ENCODE results near the gene RAPGEF1. TPM values are rescaled to one million over a fixed set of nuclear protein-coding genes. Genes with fewer than 3 reads are reported as not detected.
A peak's percentile ranks its signal among the peaks of the same experiment; 100 is the strongest.

RAPGEF1 gene
- total and polyA plus RNA-seq, 7 donors = 14.4 to 58.2 (median 45.3) TPM

DNA sequence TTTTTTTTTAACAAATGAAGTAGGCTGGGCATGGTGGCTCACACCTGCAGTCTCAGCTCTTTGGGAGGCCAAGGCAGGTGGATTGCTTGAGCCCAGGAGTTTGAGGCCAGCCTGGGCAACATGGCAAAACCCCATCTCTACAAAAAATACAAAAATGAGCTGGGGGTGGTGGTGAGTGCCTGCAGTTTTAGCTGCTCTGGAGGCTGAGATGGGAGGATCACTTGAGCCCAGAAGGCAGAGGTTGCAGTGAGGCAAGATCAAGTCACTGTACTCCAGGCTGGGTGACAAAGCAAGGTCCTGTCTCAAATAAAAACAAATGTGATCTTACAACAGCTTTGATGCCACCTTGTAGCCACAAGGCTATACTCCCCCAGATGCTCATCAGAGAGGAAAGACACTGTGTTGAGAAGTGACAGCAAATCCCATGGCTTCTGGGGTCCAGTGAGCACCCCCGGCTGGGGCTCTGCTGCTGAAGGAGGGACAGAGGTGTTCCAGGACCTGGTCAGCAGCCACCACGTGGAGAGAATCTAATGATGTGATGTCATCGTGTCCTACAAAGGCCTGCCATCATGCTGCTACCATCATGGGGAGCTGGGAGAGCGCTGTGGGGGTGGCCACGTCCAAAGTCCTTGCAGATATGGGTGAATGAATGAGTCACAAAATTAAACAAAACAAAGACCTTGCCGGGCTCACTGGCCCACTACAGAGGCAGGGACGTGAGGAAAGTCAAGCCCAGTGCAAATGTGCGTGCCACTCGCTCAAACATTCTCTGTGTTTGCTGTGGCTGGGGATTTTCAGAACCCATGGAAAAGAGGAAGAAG lies 133.9 kb downstream of the RAPGEF1 start:
- Histone ChIP-seq H3K27me3 (no peaks in the 10 kb centered on the region), H3K9me3 (no peaks in the 10 kb centered on the region), H3K36me3 (peaks cover 0 to 38% (median 16%) of the 10 kb centered on the region in 4 donors), H3K4me1 (peaks cover 0 to 49% (median 43%) of the 10 kb centered on the region in 4 donors), H3K4me3 (no peak overlapping the region), H3K27ac (peak overlapping the region in 2 of 4 donors; percentile 84 to 93)
- TF ChIP-seq, protein P1, sequence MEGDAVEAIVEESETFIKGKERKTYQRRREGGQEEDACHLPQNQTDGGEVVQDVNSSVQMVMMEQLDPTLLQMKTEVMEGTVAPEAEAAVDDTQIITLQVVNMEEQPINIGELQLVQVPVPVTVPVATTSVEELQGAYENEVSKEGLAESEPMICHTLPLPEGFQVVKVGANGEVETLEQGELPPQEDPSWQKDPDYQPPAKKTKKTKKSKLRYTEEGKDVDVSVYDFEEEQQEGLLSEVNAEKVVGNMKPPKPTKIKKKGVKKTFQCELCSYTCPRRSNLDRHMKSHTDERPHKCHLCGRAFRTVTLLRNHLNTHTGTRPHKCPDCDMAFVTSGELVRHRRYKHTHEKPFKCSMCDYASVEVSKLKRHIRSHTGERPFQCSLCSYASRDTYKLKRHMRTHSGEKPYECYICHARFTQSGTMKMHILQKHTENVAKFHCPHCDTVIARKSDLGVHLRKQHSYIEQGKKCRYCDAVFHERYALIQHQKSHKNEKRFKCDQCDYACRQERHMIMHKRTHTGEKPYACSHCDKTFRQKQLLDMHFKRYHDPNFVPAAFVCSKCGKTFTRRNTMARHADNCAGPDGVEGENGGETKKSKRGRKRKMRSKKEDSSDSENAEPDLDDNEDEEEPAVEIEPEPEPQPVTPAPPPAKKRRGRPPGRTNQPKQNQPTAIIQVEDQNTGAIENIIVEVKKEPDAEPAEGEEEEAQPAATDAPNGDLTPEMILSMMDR (IDR thresholded peaks at IDR 0.05) = no peak
- TF ChIP-seq POLR2A (IDR thresholded peaks at IDR 0.05) (no peak), POLR2AphosphoS5 (IDR thresholded peaks at IDR 0.05) (no peak), EP300 (IDR thresholded peaks at IDR 0.05) (no peak)
- no peak for DNase-seq
- WGBS, 2 donors = 63 to 84% methylated on average over 9 of the region's 9 CpGs
- intact Hi-C loops (cut with DNase I) = loop anchor here (10.0 kb wide), 1 partner anchor 639 kb away; no protein-coding TSS in a partner anchor

DNA sequence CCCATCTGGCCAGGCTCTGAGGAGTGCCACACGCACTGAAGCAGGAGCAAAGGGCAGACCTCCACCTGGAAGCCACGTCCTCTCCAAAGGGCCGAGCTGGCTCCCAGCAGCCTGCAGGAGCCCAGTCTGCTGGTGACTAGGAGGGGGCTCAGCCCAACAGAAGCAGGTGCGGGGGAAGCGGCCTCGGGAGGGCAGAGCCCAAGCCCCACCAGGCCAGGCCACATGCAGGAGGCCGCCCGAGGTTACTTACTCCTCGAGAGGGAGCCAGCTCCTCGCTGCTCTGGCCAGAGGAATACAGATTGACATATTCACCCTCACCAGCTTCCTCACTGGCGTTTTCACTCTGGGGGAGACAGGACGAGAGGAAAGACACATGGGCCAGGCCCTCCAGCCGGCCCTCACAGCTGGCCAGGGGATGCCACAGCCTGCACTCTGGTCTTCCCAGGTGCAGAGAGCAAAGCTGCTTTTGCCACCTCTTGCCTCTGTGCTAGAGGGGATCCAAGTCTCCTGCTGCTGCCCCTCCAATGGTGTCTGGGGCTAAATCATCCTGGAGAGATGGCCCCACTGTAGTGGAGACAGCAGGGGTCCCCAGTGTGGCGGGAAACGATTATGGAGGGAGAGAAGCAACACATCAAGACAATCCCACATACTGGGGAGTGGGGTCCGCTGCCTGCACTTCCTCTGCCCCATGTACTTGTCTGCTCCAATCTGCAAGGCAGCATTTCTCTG lies 136.0 kb downstream of the RAPGEF1 start:
- intact Hi-C loops (cut with DNase I) = loop anchor here (10.0 kb wide), 1 partner anchor 641 kb away; no protein-coding TSS in a partner anchor
- no peak for DNase-seq

DNA sequence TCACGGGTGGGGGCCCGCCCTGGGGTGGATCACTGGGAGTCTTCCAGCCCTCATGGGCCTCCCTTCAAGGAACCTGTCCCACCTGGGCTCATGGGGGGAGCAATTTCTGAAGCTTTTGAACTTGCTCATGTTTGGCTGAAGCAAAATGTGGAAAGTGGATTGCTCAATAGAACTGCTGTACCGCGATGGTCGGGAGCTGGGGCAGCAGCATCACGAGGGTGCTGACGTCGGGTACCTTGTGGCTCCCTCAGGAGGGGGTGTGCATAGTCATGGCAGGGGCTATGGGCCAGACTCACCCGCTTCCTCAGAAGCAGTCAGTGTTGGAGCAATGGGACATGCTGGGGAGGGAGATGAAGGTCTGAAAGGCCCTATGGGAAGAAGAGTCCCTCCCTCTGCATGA lies 136.7 kb downstream of the RAPGEF1 start:
- TF ChIP-seq EP300 (IDR thresholded peaks at IDR 0.05) = no peak
- no peak for TF ChIP-seq POLR2AphosphoS5 (IDR thresholded peaks at IDR 0.05)
- TF ChIP-seq, protein P1 (IDR thresholded peaks at IDR 0.05) = no peak
- no peak for TF ChIP-seq POLR2A (IDR thresholded peaks at IDR 0.05)
- DNase-seq = no peak
- Histone ChIP-seq H3K36me3 (peaks cover under 1 to 56% (median 17%) of the 10 kb centered on the region in 4 donors), H3K9me3 (no peaks in the 10 kb centered on the region), H3K4me3 (no peak overlapping the region), H3K27me3 (no peaks in the 10 kb centered on the region), H3K4me1 (peaks cover 0 to 21% (median 16%) of the 10 kb centered on the region in 4 donors), H3K27ac (no peak overlapping the region)
- intact Hi-C loops (cut with DNase I) = loop anchor here (10.0 kb wide), 1 partner anchor 642 kb away; no protein-coding TSS in a partner anchor
- 90 to 91% methylated on average over 9 of the region's 9 CpGs for WGBS, 2 donors

More for the DNA sequence above, 136.0 kb downstream of the RAPGEF1 start:
- WGBS, 2 donors = 92 to 93% methylated on average over 16 of the region's 16 CpGs
- H3K4me3 ChIP-seq = no peak overlapping the region
- peaks cover 0 to 52% (median 16%) of the 10 kb centered on the region in 4 donors for H3K36me3 ChIP-seq
- no peak overlapping the region for H3K27ac ChIP-seq
- peaks cover 0 to 28% (median 22%) of the 10 kb centered on the region in 4 donors for H3K4me1 ChIP-seq
- no peaks in the 10 kb centered on the region for H3K27me3 ChIP-seq
- TF ChIP-seq POLR2A (IDR thresholded peaks at IDR 0.05) = no peak
- no peak for TF ChIP-seq POLR2AphosphoS5 (IDR thresholded peaks at IDR 0.05)
- TF ChIP-seq, protein P1 (IDR thresholded peaks at IDR 0.05) = no peak
- TF ChIP-seq EP300 (IDR thresholded peaks at IDR 0.05) = no peak
- no peaks in the 10 kb centered on the region for H3K9me3 ChIP-seq

DNA sequence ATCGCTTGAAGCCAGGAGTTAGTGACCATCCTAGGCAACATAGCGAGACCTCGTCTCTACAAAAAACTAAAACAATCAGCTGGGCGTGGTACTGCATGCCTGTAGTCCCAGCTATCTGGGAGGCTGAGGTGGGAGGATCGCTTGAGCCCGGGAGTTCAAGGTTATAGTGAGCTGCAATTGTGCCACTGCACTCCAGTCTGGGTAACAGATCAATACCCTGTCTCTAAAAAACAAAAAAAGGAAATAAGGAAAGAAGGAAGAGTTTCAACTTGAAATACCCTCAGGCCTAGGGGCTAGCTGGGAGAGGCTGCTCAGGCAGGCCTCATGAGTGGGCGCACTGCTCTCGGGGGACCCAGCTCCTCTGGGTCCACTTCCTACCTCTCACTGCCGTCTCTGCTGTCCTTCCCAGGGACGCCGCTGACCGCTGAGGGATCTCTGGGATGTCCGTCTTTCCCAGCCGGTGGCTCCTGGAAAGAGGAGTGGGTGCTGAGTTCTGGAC lies 138.1 kb downstream of the RAPGEF1 start:
- Histone ChIP-seq H3K9me3 (no peaks in the 10 kb centered on the region), H3K4me3 (no peak overlapping the region), H3K36me3 (peaks cover 13 to 70% (median 30%) of the 10 kb centered on the region in 4 donors), H3K27ac (no peak overlapping the region), H3K27me3 (no peaks in the 10 kb centered on the region), H3K4me1 (peaks cover 0 to 6% (median 1%) of the 10 kb centered on the region in 4 donors)
- DNase-seq = no peak
- 94 to 95% methylated on average over 14 of the region's 14 CpGs for WGBS, 2 donors
- intact Hi-C loops (cut with DNase I) = loop anchor here (10.0 kb wide), 1 partner anchor 643 kb away; no protein-coding TSS in a partner anchor
- TF ChIP-seq, protein P1 (IDR thresholded peaks at IDR 0.05) = no peak
- TF ChIP-seq POLR2A (IDR thresholded peaks at IDR 0.05) (no peak), POLR2AphosphoS5 (IDR thresholded peaks at IDR 0.05) (no peak), EP300 (IDR thresholded peaks at IDR 0.05) (no peak)

All from sigmoid colon (tissue), 7 donors.